Fibroblast of pulmonary artery (primary cell): ENCODE results near the gene ZNF165.

Experiments used
- DNase-seq: peaks from one replicate; pipeline ENCODE4 v3.0.0-alpha.2; 2010; ENCODE audit warnings: low read depth
- H3K4me3 ChIP-seq: replicated peaks from 2 replicates; pipeline ENCODE4 v1.5.1; 2011; ENCODE audit warnings: low read depth, mild to moderate bottlenecking, control low read depth, low read length, moderate library complexity
- CTCF ChIP-seq: IDR thresholded peaks from 2 replicates; pipeline ENCODE4 v1.5.1; 2011; ENCODE audit warnings: mild to moderate bottlenecking, control low read depth, low read length, inconsistent platforms; ENCODE audit errors: missing control alignments

The ZNF165 gene

GRCh38 chr6:28134716-28135115 is 54.3 kb downstream of the ZNF165 start:
- H3K4me3 ChIP-seq = no peak overlapping the region
- no peak for DNase-seq
- no peak for TF ChIP-seq CTCF

GRCh38 chr6:28135393-28135792 is 55.0 kb downstream of the ZNF165 start:
- H3K4me3 ChIP-seq = peak overlapping the region; percentile 89
- DNase-seq = no peak
- TF ChIP-seq CTCF = no peak

GRCh38 chr6:28136585-28137504 is 56.5 kb downstream of the ZNF165 start:
- TF ChIP-seq CTCF = no peak
- peak; percentile 97 for DNase-seq
- peak overlapping the region; percentile 89 for H3K4me3 ChIP-seq

- H3K4me3 ChIP-seq = peak overlapping the region; percentile 89
- TF ChIP-seq CTCF = no peak
- DNase-seq = peak; percentile 27
Measured at GRCh38 chr6:28137505-28137981, 57.2 kb downstream of the ZNF165 start.
